ENCODE data around the gene CDC25C.

The CDC25C gene

GRCh38 chr5:138246822-138247221 is 84.8 kb downstream of the CDC25C start:
- DNase-seq (ENCODE audit: low read depth), result no peak
- TF ChIP-seq CTCF (conservative IDR thresholded peaks at IDR 0.05; ENCODE audit: low read depth, low read length), result no peak

GRCh38 chr5:138246334-138246733 is 85.3 kb downstream of the CDC25C start:
- no peak overlapping the region for H3K4me3 ChIP-seq (ENCODE audit: low read depth, low read length)
- TF ChIP-seq CTCF (conservative IDR thresholded peaks at IDR 0.05; ENCODE audit: low read depth, low read length), result no peak
- DNase-seq (ENCODE audit: low read depth), result no peak

More at GRCh38 chr5:138246822-138247221, 84.8 kb downstream of the CDC25C start:
- H3K4me3 ChIP-seq (ENCODE audit: low read depth, low read length), result no peak overlapping the region

GRCh38 chr5:138245717-138246116 is 85.9 kb downstream of the CDC25C start:
- no peak for DNase-seq (ENCODE audit: low read depth)
- no peak overlapping the region for H3K4me3 ChIP-seq (ENCODE audit: low read depth, low read length)
- no peak for TF ChIP-seq CTCF (conservative IDR thresholded peaks at IDR 0.05; ENCODE audit: low read depth, low read length)

- no peak overlapping the region for H3K4me3 ChIP-seq (ENCODE audit: low read depth, low read length)
- TF ChIP-seq CTCF (conservative IDR thresholded peaks at IDR 0.05; ENCODE audit: low read depth, low read length), result no peak
- no peak for DNase-seq (ENCODE audit: low read depth)
Measured at GRCh38 chr5:138243794-138244193, 87.8 kb downstream of the CDC25C start.

GRCh38 chr5:138241688-138242571 is 89.7 kb downstream of the CDC25C start:
- H3K4me3 ChIP-seq (ENCODE audit: low read depth, low read length), result peak overlapping the region; percentile 46
- no peak for TF ChIP-seq CTCF (conservative IDR thresholded peaks at IDR 0.05; ENCODE audit: low read depth, low read length)
- DNase-seq (ENCODE audit: low read depth), result no peak

GRCh38 chr5:138240650-138241385 is 90.8 kb downstream of the CDC25C start:
- DNase-seq (ENCODE audit: low read depth), result no peak
- H3K4me3 ChIP-seq (ENCODE audit: low read depth, low read length), result no peak overlapping the region
- TF ChIP-seq CTCF (conservative IDR thresholded peaks at IDR 0.05; ENCODE audit: low read depth, low read length), result no peak
